GM20000 (cell line): ENCODE results near the gene KCNMB2.
"Not testable (repeated sequence)": the region's sequence is repeated elsewhere in the genome, so short reads cannot be mapped to it uniquely, and the experiment has no call there.

Experiments
- DNase-seq: peaks from one replicate; pipeline ENCODE4 v3.0.0; 2012; ENCODE audit warnings: low spot score
- CTCF ChIP-seq: IDR thresholded peaks from 2 replicates; pipeline ENCODE4 v1.5.1; 2012; ENCODE audit warnings: mild to moderate bottlenecking, control low read depth; ENCODE audit errors: extremely low read depth, missing control alignments

Gene KCNMB2

DNA sequence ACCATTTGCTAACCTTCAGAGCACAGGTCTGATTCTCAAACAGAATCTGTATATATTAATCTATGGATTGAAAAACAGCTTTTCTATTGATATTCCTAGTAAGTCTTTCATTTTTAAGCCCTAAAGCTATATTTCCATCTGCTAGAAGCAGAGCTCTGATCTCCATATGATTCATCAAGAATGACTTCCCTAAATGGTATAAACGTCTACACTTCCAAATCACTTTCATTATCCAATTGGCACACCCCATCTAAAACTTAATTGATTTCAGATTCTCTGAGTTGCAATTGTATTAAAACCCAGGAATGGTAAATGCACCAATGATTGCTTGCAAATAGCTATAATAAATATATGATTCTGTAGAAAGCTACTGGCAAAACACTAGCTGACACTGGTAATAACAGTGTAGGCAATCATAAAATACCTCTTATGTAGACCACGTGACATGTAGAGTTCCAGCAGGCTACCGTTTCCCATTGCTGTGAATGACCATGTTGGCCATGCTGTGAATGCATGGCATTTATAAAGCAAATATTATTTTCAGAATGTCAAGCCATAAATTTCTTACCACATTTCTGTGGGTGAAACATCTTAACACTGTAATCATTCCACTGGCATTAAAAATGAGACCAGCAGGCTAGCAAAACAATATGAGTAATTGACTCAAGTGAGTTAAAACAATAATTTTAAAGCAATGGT is 309.3 kb downstream of the KCNMB2 start:
- DNase-seq: no peak
- TF ChIP-seq CTCF: no peak

DNA sequence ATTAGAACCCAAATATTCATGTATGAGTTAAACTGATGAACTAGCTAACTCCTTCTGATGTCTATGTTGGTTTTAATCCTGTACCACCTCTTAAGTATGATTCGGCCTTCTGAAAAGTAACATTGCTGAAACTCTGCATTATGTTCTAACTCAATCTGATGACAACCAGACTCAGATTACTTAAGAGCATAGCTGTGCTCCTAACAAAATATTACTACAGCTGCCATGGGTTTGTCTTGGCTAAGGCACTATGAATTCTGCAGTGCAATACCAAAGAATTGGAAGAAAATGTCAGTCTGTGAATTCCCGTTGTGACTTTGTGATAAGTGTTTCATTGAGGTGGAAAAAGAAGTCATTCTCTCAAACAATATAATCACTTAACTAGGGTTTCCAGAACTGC is 311.0 kb downstream of the KCNMB2 start:
- no peak for TF ChIP-seq CTCF
- DNase-seq: no peak

DNA sequence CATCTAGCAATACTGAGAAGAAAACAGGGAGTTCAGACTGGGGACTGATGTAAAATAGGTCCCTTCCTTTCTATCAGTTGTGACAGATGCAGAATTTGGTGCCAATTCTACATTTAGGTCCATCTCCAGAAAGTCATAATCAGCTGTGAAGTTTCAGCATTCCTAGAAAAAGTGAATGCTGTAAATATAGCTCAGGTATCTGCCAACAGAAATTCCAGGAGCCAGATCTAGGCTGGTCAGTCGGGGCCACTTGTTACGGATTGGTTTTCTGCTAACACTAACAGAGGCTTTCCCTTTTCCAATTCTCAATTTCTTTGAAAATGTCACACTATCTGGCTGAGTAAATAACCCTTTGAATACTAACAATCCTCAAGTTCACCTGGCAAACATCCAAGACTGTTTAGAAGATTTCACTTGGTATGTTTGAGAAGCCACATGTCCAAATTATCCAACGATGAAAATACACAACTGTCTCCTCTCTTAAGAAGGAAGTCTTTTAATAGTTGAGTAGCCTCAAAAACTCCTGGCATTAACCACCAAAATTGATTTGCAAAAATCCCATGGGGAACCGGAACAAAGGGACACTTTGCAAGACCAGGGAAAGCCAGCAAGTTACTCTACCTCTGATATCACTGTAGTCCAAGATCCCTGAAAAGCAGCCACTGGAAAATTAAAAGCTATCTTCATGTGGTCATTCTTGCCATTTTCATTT is 313.1 kb downstream of the KCNMB2 start:
- DNase-seq: no peak
- no peak for TF ChIP-seq CTCF

- no peak for DNase-seq
- no peak for TF ChIP-seq CTCF
These were observed 314.4 kb downstream of the KCNMB2 start for GRCh38 chr3:178850450-178851190.

GRCh38 chr3:178851564-178851963 is 315.3 kb downstream of the KCNMB2 start:
- no peak for DNase-seq
- TF ChIP-seq CTCF: no peak

GRCh38 chr3:178856804-178857203 is 320.6 kb downstream of the KCNMB2 start:
- no peak for DNase-seq
- TF ChIP-seq CTCF: no peak

GRCh38 chr3:178859386-178859785 is 323.1 kb downstream of the KCNMB2 start:
- no peak for TF ChIP-seq CTCF
- DNase-seq: no peak

DNA sequence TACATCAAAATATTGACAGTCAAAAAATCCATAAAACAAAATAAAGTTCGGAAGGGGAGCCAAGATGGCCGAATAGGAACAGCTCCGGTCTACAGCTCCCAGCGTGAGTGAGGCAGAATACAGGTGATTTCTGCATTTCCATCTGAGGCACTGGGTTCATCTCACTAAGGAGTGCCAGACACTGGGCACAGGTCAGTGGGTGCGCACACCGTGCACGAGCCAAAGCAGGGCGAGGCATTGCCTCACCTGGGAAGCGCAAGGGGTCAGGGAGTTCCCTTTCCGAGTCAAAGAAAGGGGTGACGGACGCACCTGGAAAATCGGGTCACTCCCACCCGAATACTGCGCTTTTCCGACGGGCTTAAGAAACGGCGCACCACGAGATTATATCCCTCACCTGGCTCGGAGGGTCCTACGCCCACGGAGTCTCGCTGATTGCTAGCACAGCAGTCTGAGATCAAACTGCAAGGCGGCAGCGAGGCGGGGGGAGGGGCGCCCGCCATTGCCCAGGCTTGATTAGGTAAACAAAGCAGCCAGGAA is 323.7 kb downstream of the KCNMB2 start:
- not testable (repeated sequence) for DNase-seq
